Raji (cell line): ENCODE measurements around the gene RSKR.

Experiments used
- POLR2A ChIP-seq: IDR thresholded peaks from 2 replicates; pipeline ENCODE4 v1.6.1; 2011; ENCODE audit warnings: low read depth, low read length, control low read depth; ENCODE audit not compliant: insufficient read depth

RSKR gene

DNA sequence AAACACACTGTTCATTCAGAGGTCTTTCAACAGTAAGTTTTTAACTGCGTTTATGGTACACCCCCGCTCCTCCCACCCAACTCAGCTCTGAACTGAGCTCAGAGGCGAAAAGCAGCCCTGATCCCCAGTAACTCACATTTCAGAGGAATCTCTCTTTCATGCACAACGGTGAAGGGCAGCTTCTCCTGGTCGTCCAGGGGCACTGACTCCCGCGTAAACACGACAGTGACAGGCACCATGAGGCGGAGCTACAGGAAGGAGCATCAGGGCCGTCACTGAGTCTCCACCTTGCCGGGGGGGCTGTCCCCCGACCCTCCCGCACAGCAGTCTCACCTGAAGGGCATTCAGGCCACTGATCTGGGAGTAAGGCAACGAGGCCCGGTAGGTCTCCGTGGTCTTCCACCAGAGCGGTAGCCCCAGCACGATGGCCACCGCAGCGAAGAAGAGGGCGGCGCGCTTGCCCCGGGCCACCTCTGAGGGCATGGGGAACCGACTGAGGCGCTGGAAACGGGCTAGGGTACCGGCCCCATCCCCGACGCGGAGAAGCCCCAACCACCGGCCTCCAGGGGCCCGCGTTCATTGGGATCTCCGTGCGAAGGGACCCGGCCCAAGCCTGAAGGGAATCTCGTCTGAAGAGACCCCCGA is 43.1 kb downstream of the RSKR start:
- no peak for TF ChIP-seq POLR2A

- TF ChIP-seq POLR2A: no peak
Measured at GRCh38 chr17:28569446-28569845, 44.5 kb downstream of the RSKR start.

- TF ChIP-seq POLR2A: no peak
Measured at GRCh38 chr17:28567604-28568003, 46.4 kb downstream of the RSKR start.

- TF ChIP-seq POLR2A: no peak
Measured at GRCh38 chr17:28563475-28563874, 50.5 kb downstream of the RSKR start.
